Activated CD4-positive, CD25-positive, alpha-beta regulatory T cell treated with anti-CD3 and anti-CD28 coated beads, Interleukin-2, amount 50 U/mL, for 24 hours (primary cell): ENCODE data around the gene PIANP.
A peak's percentile ranks its signal among the peaks of the same experiment; 100 is the strongest.
"Not testable (repeated sequence)": the region's sequence is repeated elsewhere in the genome, so short reads cannot be mapped to it uniquely, and the experiment has no call there.

ENCODE experiments used
- ATAC-seq, 2 donors: fragments of 150-1000 bp; cut with Tn5 transposase; one replicate each; pipeline ENCODE4 v1.10.0; 2021; ENCODE audit warnings: mild to moderate bottlenecking in 1 of 2, moderate library complexity in 1 of 2

Gene PIANP

GRCh38 chr12:6700646-6701051, at the start of gene PIANP:
TSS of gene PIANP (minus strand) at chr12:6700815. CDS start at chr12:6698061, 2,754 bp downstream.
- ATAC-seq = peak; percentile 65 to 79

- no peak for ATAC-seq
These were observed 48.1 kb upstream of the PIANP start for GRCh38 chr12:6748761-6749160.

GRCh38 chr12:6747216-6747615, 46.6 kb upstream of the PIANP start:
- ATAC-seq = no peak

GRCh38 chr12:6745741-6746525, 45.3 kb upstream of the PIANP start:
- ATAC-seq = peak; percentile 61 to 63

- peak in 1 of 2 donors; percentile 22 for ATAC-seq
These were observed 42.7 kb upstream of the PIANP start for GRCh38 chr12:6743300-6743699.

- peak; percentile 63 to 73 for ATAC-seq
These were observed 42.2 kb upstream of the PIANP start for GRCh38 chr12:6742834-6743233.

- ATAC-seq = not testable (repeated sequence)
These were observed 41.5 kb upstream of the PIANP start for GRCh38 chr12:6742080-6742479.

GRCh38 chr12:6736754-6737153, 36.1 kb upstream of the PIANP start:
- no peak for ATAC-seq

- ATAC-seq = peak in 1 of 2 donors; percentile 62
These were observed 35.0 kb upstream of the PIANP start for GRCh38 chr12:6735448-6736191.

GRCh38 chr12:6734506-6735387, 34.1 kb upstream of the PIANP start:
- ATAC-seq = no peak

- ATAC-seq = no peak
These were observed 29.6 kb upstream of the PIANP start for GRCh38 chr12:6730169-6730568.

GRCh38 chr12:6729186-6729585, 28.6 kb upstream of the PIANP start:
- ATAC-seq = no peak

GRCh38 chr12:6725350-6725749, 24.7 kb upstream of the PIANP start:
- no peak for ATAC-seq

- peak; percentile 8 to 10 for ATAC-seq
These were observed 23.8 kb upstream of the PIANP start for GRCh38 chr12:6724409-6724797.

GRCh38 chr12:6723607-6724408, 23.2 kb upstream of the PIANP start, which contains the start of gene COPS7A:
TSS of gene COPS7A (plus strand) at chr12:6724046. CDS start at chr12:6724657, 611 bp downstream.
- peak; percentile 98 for ATAC-seq

- ATAC-seq = no peak
These were observed 22.2 kb upstream of the PIANP start for GRCh38 chr12:6722863-6723262.

GRCh38 chr12:6716874-6717437, 16.3 kb upstream of the PIANP start:
- ATAC-seq = no peak

GRCh38 chr12:6716031-6716873, 15.6 kb upstream of the PIANP start:
- ATAC-seq = not testable (repeated sequence)

- no peak for ATAC-seq
These were observed 8.4 kb upstream of the PIANP start for GRCh38 chr12:6708960-6709394.

GRCh38 chr12:6708351-6708750, 7.7 kb upstream of the PIANP start:
- not testable (repeated sequence) for ATAC-seq

- peak in 1 of 2 donors; percentile 22 for ATAC-seq
These were observed 3.0 kb upstream of the PIANP start for GRCh38 chr12:6703631-6704030.
